Glutamatergic neuron (in vitro differentiated cells): ENCODE data around the gene PAPPA2. TPM values are rescaled to one million over a fixed set of nuclear protein-coding genes. Genes with fewer than 3 reads are reported as not detected.

ENCODE experiments used
- DNase-seq: peaks from one replicate; pipeline ENCODE4 v3.0.0; 2022
- H3K27ac Mint-ChIP-seq: one replicate; pipeline ENCODE4 v1.8.0; 2020; ENCODE audit warnings: mild to moderate bottlenecking, mixed read lengths, inconsistent platforms; ENCODE audit not compliant: unreplicated experiment
- H3K27me3 Mint-ChIP-seq: one replicate; pipeline ENCODE4 v1.8.0; 2020; ENCODE audit warnings: mild to moderate bottlenecking, moderate library complexity, mixed read lengths, inconsistent platforms; ENCODE audit not compliant: unreplicated experiment
- H3K36me3 Mint-ChIP-seq: one replicate; pipeline ENCODE4 v1.8.0; 2020; ENCODE audit warnings: mild to moderate bottlenecking, mixed read lengths, inconsistent platforms; ENCODE audit not compliant: unreplicated experiment
- H3K4me1 Mint-ChIP-seq: one replicate; pipeline ENCODE4 v1.8.0; 2020; ENCODE audit warnings: mild to moderate bottlenecking, low read depth, mixed read lengths, inconsistent platforms; ENCODE audit not compliant: unreplicated experiment
- H3K4me3 Mint-ChIP-seq: one replicate; pipeline ENCODE4 v1.8.0; 2020; ENCODE audit warnings: mild to moderate bottlenecking, mixed read lengths, inconsistent platforms; ENCODE audit not compliant: unreplicated experiment
- H3K9me3 Mint-ChIP-seq: one replicate; pipeline ENCODE4 v1.8.0; 2020; ENCODE audit warnings: mild to moderate bottlenecking, moderate library complexity, mixed read lengths, inconsistent platforms; ENCODE audit not compliant: unreplicated experiment
- CTCF ChIP-seq: fragments of 200-600 bp; sonication (generic); IDR thresholded peaks from one replicate; pipeline ENCODE4 v1.5.0; 2021; ENCODE audit not compliant: partially characterized antibody, unreplicated experiment
- total RNA-seq: library from RNA; stranded (reverse); fragmentation: NEBNext Ultra II Directional; extraction: Animal tissue kit (Norgen Biotek cat#: 25700); gene quantifications from one replicate; pipeline ENCODE4 v1.2.1, GENCODE V29; 2021; ENCODE audit not compliant: unreplicated experiment

Gene PAPPA2
- total RNA-seq, 1 donor from 2014 or later, result 2.3 TPM

- no peak overlapping the region for H3K27ac Mint-ChIP-seq
- no peaks in the 10 kb centered on the region for H3K4me1 Mint-ChIP-seq
- DNase-seq, result no peak
- H3K4me3 Mint-ChIP-seq, result no peak overlapping the region
- TF ChIP-seq CTCF, result no peak
- H3K27me3 Mint-ChIP-seq, result no peaks in the 10 kb centered on the region
- H3K36me3 Mint-ChIP-seq, result no peaks in the 10 kb centered on the region
- no peaks in the 10 kb centered on the region for H3K9me3 Mint-ChIP-seq
Measured at GRCh38 chr1:176766779-176767178, 303.8 kb downstream of the PAPPA2 start.

- Mint-ChIP-seq H3K27ac (no peak overlapping the region), H3K9me3 (no peaks in the 10 kb centered on the region), H3K36me3 (no peaks in the 10 kb centered on the region), H3K4me3 (no peak overlapping the region), H3K4me1 (no peaks in the 10 kb centered on the region), H3K27me3 (no peaks in the 10 kb centered on the region)
- no peak for TF ChIP-seq CTCF
- DNase-seq, result no peak
Measured at GRCh38 chr1:176767714-176768136, 304.8 kb downstream of the PAPPA2 start.

GRCh38 chr1:176768532-176768931 is 305.6 kb downstream of the PAPPA2 start:
- Mint-ChIP-seq H3K27me3 (no peaks in the 10 kb centered on the region), H3K9me3 (no peaks in the 10 kb centered on the region), H3K4me3 (no peak overlapping the region), H3K36me3 (no peaks in the 10 kb centered on the region), H3K27ac (no peak overlapping the region), H3K4me1 (no peaks in the 10 kb centered on the region)
- no peak for DNase-seq
- TF ChIP-seq CTCF, result no peak

GRCh38 chr1:176770066-176770465 is 307.1 kb downstream of the PAPPA2 start:
- Mint-ChIP-seq H3K9me3 (no peaks in the 10 kb centered on the region), H3K36me3 (no peaks in the 10 kb centered on the region), H3K4me1 (no peaks in the 10 kb centered on the region), H3K27me3 (no peaks in the 10 kb centered on the region), H3K4me3 (no peak overlapping the region), H3K27ac (no peak overlapping the region)
- no peak for TF ChIP-seq CTCF
- DNase-seq, result no peak

- H3K27me3 Mint-ChIP-seq, result no peaks in the 10 kb centered on the region
- no peaks in the 10 kb centered on the region for H3K9me3 Mint-ChIP-seq
- DNase-seq, result no peak
- H3K4me1 Mint-ChIP-seq, result no peaks in the 10 kb centered on the region
- H3K36me3 Mint-ChIP-seq, result no peaks in the 10 kb centered on the region
- no peak overlapping the region for H3K27ac Mint-ChIP-seq
- no peak overlapping the region for H3K4me3 Mint-ChIP-seq
- TF ChIP-seq CTCF, result no peak
Measured at GRCh38 chr1:176773038-176773437, 310.1 kb downstream of the PAPPA2 start.
